Stimulated activated CD4-positive, alpha-beta T cell treated with anti-CD3 and anti-CD28 coated beads, Interleukin-1b, Interleukin-23, amount 100 ng/mL, for 1 hour (primary cell): Measurements from ENCODE around the gene LIMS2.

ENCODE experiments used
- DNase-seq, 2 donors: peaks; one replicate each; pipeline ENCODE4 v3.0.0-alpha.2; 2020; ENCODE audit warnings: low read depth in 2 of 2

Gene LIMS2

DNA sequence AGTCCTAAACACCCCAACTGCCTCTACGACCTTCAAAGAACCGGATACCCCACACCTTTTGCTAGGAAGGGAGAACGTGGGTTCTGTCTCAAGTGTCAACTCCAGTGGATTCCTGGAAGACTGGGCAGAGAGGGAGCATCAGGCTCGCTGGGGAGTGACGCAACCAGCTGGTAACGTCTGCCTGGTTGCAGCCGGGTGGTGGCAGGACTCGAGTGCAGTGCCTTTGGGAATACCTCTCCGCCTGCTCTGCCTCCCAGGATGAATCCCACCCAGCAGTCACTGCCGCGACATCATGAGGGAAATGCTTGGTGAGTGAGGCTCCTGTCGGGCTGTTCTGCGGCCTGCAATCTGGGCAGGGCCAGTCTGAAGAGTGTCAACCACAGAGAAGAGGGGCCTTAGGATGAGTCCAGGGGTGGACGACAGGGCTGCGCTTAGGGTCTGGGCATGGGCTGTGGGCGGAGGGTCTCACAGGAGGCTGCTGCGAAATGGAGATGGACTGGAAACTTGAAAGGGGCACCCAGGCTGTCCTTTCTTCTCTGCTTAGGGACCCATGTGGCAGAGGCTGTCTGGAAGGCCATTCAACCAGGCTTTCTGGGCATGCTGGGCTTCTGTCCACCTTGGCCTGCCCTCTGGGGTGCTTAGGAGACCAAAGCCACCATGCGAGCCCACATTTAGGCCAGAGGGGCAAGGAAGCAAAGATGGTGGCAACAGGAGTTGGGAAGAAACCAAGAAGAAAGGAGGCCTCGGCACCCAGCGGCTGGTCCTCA lies 16.5 kb downstream of the LIMS2 start:
- DNase-seq = no peak

DNA sequence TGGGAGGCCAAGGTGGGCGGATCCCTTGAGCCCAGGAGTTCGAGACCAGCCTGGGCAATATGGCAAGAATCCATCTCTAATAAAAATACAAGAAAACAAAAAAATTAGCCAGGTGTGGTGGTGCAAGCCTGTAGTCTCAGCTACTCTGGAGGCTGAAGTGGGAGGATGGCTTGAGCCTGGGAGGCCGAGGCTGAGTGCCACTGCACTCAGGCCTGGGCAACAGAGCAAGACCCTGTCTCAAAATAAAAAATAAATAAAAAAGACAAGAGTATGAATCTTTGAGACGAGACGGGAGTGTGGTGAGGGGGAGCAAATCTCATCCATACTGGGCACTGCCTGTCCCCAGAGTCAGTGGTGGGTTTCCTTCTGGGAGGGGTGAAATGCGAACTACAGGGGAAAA lies 17.2 kb downstream of the LIMS2 start:
- DNase-seq = no peak

DNA sequence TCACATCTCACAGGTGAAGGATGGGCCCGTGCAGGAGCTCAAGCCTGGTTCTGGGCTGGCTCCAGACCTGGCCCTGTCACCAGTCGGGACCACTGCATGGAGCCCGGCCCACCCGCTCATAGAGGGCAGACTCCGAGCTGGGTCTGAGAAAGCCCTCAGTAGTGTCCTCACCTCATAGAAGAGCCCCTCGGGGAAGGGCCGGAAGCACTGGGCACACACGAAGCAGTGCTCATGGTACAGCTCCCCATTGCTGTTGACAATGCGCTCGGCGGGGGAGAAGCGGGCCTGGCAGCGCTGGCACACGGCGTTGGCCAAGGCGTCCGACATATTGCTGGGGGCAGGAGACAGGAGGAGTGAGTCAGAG lies 18.1 kb downstream of the LIMS2 start:
- DNase-seq = no peak

DNA sequence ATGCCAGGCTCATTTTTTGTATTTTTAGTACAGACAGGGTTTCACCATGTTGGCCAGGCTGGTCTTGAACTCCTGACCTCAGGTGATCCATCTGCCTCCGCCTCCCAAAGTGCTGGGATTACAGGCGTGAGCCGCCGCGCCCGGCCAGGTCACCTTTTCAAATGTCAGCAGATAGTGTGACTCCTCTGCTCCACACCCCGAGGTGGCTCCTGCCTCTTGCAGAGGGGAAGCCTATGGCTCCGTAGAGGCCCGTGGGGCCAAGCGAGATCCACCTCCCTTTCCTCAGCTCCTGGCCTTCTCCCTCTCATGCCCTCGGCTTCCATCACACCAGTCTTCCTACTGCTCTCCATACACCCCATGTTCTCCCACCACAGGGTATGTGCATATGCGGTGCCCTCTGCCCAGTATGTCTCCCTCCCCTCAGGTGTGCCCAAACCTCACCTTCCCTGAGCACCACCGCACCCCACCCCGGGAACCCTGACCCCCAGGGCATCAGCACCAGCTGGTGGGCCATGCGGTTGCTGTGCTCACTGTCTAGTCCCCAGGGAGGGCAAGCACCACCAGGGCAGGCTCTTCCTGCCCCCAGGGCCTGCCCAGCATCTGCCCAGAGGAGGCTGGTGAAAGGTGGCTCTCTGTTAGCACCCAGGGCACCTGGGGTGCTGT lies 18.6 kb downstream of the LIMS2 start:
- DNase-seq = no peak

DNA sequence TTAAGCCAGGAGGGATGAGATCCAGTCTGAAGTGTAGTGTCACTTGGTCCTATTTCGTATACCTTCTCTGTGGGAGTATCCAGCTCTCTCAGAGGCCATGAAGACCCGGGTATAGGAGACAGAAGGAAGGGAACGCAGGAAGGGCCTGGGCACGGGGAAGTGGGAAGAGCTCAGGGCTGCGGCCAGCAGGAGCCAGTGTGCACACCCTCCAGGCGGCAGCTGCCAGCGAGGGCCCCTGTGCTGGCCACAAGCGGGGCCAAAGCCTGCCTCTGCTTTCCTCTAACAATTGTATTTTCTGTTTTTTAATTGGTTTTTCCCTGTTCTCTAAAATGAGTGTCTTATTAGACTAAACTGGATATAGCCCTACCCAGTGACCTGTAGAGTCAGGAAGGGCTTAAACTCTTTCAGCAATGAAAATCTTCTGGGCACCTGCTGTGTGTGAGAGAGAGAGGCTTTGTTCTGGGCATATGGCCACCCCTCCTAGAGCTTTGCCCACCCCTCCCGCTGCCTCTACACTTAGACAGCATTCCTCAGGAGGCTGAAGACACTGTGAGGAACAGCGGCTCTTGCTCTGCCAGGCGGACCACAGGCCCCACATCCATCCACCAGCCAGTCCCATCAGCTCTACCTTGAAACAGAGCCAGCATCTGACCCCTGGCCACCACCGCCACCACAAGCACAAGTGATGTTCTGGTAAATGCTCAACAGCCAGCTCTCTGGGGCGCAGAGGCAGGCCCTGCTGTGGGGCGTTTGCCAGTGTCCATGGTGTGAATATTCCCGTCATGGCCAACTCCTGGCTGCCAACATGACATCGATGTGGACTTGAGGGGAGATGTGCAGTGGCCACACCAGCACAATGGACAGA lies 19.9 kb downstream of the LIMS2 start:
- DNase-seq = no peak

DNA sequence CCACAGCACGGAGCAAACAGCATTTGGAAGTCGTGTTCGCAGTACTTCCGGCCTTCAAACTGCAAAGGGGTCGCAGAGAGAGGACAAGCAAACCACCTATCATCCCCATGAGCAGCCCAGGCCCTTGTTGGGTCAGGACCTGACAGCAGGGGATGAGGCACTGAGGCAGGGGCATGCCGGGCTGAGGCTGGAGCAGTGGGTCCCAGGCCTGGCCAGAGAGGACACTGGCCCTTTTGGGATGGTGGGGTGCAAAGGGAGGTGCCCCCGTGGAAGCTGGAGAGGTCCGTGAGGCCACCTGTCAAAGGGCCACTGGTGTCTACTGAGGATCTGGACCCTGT lies 20.5 kb downstream of the LIMS2 start:
- DNase-seq = no peak

DNA sequence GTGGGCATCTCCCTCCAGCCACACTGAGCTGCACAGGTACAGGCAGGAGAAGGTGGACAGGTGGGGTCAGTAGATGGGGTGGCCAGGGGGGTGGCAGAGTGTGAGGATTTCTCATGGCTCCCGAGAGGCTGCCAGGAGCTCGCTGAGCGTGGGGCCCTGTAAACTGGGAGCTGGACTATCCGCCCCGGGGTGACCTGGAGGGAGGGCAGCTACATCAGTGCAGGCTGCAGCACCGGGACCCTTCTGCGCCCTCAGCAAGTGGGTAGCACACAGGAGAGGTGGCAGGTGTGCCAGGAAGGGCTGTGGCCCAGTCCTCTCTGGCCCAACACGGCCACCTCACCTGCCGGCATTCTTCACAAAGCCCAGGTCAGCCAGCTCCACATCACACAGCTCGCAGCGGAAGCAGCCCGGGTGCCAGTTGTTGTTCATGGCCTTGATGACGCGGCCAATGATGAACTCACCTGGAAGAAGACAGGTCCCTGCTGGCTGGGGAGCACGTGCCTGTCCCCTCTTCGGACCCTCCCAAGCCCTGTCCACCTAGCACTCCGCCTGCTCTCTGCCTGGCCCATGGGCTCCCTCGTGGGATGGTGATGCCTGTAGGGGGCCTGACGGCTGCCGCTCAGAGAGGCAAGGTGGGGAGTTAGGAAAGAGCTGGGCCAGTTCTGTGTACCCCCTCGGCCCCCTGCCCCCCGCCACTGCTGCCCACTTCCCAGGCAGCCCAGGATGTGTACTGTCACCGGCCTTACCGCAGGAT lies 21.1 kb downstream of the LIMS2 start:
- no peak for DNase-seq

DNA sequence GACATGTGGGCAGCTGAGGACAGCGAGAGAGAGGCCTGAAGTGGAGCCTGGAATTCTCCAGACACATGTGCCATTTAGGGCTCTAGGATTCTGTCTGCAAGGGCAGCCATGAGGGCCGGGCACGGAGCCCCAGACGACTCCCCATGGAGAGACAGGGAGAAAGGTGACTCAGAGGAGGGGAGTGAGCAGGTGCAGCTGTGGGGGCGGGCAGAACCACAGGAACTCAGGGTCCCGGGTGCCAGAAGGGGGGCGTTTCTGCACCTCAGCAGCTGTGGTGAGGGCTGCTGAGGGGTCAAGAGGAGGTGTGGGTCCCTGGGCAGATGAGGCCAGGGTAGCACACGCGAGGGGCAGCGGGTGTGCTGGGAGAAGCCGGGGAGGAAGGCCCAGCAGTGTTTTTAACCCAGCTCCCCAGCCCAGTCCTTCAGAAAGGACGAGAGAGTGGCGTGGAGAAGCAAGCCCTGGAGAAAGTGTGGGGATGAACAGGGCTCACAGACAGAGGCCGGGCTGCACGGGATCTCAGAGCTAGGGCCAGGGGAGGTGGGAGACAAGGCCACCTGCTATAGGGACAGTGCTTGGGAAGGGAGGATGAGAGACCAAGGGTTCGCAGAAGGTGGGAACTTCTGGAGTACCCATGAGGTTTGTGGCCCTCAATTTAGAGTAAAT lies 21.8 kb downstream of the LIMS2 start:
- DNase-seq = no peak

DNA sequence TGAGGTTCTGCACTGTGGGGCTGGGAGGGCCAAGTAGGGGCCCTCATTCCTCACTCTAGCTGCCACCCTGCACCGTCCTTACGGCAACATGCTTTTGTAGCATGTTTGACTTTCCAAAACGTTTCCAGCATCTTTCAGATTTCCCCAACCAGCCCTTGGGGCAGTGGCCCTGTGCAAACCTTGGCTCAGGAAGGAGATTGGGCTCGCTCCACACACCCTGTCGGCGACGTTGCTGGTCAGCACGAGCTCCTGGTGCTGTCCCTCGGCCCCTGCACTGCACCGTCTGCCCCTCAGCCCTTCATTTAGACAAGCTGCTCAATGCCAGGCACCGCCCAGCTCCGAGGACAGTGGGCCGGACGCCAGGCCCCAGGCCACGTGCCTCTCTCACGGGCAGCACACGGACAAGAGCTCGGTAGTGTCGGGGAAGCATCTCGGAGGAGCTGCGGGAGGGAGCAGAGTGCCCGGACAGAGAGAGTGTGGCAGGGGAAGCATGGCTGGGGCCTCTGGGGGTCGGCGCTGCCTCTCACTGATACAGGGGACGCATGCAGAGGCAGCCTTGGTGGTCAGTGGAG lies 22.5 kb downstream of the LIMS2 start:
- no peak for DNase-seq

DNA sequence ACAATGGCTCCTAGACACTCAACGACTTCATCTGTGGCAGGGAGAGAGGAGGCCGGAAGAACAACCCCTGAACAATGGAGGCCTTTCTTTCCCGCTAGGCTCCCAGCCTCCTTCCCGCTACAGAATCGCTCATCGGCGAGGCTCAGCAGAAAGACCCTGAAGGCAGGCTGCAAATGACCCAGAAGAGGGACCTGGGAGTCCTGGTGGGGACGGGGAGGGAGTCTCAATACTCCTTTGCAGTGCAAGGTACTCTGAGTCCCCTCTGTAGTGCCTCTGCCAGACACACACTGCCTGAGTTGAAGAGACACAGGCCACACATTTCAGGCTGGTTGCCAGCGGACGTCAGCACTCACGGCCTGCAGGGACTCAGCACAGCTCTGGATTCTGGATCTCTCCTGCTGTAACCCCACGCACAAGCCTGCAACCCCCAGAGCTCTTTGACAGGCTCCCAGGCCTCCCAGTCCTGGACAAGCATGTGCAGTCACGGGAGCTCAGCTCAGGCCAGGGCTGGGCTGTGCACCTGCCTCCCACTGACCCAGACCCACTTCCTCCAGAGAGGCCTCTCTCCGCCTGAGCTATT lies 23.3 kb downstream of the LIMS2 start:
- no peak for DNase-seq

DNA sequence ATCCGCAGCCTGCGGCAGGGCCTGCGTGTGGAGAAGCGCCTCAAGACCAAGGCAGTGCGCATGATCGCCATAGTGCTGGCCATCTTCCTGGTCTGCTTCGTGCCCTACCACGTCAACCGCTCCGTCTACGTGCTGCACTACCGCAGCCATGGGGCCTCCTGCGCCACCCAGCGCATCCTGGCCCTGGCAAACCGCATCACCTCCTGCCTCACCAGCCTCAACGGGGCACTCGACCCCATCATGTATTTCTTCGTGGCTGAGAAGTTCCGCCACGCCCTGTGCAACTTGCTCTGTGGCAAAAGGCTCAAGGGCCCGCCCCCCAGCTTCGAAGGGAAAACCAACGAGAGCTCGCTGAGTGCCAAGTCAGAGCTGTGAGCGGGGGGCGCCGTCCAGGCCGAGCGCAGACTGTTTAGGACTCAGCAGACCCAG lies 23.9 kb downstream of the LIMS2 start:
- DNase-seq = no peak

DNA sequence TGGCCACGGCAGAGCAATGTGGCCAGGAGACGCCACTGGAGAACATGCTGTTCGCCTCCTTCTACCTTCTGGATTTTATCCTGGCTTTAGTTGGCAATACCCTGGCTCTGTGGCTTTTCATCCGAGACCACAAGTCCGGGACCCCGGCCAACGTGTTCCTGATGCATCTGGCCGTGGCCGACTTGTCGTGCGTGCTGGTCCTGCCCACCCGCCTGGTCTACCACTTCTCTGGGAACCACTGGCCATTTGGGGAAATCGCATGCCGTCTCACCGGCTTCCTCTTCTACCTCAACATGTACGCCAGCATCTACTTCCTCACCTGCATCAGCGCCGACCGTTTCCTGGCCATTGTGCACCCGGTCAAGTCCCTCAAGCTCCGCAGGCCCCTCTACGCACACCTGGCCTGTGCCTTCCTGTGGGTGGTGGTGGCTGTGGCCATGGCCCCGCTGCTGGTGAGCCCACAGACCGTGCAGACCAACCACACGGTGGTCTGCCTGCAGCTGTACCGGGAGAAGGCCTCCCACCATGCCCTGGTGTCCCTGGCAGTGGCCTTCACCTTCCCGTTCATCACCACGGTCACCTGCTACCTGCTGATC lies 24.4 kb downstream of the LIMS2 start:
- DNase-seq = no peak

DNA sequence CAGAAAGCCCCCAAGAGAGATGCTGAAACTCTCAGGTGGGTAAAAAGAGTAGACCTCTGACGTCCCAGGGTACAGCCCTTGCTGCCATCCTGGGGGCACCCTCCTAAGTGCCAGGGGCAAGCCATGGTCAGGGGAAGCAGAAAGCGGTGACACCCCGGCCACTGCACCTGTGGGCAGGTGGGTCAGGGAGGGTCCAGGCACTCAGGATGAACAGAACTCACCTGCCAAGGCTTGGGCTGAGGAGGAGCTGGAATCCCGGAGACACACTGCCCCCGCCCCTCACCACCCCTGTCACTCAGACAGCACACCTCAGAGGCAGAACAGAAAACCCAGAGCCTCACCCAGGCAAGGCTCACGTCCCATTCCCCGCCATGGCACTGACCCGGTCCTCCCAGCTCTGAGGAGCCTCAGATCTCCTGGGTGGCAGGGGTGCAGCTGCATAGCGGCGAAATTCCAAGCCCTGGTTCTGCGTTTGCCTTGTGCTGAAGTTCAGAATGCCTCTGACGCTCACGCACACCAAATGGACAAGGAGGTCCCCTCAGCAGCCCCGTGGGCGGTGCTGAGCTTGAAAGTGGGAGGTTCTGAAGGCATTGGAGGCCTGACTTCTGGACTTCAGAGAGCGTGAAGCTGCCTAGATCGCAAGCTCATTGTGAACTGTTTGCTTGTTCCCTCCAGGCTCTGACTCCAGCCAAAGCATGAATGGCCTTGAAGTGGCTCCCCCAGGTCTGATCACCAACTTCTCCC lies 25.1 kb downstream of the LIMS2 start:
- DNase-seq = no peak

DNA sequence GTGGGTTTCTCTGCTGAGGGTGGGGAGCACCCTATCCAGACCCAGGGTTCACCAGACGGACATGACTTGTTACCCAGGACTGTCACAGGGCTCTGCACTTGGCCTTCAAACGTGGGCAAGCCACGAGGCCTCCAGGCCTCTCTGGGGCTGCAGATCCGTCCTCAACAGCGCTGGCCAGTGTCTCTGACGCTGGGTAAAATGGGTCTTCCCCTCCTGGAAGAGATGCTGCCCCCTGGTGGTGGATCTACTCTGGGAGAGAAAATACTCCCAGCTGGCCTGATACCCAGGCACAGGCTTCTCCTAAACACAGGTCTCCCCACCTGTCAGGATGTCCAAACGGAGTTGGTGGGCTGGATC lies 25.7 kb downstream of the LIMS2 start:
- DNase-seq = peak; percentile 71 to 78

DNA sequence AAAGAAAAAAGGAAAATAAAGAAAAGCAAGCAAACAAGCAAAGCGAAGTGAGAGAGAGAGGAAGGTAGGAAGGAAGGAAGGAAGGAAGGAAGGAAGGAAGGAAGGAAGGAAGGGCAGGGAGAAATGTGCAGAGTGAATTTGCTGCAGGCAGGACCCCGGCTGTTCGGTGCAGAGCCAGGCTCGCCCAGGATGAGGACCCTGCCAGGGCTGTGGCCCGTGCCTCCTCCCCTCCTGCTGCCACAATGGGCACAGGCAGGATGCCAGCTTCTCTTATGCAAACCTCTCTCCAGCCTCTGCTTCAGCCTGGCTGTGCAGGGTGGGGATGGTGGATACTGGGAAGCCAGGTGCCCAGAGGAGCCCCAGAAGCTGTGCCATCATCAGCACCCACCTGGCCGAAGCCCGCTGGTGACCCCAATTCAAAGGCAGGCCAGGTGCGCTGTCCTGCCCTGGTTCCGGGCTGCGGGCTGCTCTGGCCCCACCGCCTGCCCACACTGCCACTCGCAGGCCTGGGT lies 26.2 kb downstream of the LIMS2 start:
- DNase-seq = no peak

DNA sequence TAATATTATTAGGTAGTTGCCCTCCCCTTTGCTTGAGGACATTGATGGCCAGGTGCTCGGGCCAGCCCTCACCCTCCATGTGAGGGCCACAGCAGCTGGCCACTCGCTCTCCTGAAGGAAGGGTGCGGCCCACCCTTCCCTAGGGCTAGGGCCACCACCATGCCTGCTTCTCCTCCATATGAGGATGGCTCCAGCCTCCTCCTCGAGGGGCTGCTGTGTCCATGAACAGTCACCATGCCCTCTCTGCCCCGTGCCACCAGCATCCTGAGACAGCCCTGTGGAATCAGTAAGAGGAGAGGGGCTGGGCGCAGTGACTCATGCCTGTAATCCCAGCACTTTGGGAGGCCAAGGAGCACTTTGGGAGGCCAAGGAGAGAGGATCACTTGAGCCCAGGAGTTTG lies 27.0 kb downstream of the LIMS2 start:
- DNase-seq = no peak

DNA sequence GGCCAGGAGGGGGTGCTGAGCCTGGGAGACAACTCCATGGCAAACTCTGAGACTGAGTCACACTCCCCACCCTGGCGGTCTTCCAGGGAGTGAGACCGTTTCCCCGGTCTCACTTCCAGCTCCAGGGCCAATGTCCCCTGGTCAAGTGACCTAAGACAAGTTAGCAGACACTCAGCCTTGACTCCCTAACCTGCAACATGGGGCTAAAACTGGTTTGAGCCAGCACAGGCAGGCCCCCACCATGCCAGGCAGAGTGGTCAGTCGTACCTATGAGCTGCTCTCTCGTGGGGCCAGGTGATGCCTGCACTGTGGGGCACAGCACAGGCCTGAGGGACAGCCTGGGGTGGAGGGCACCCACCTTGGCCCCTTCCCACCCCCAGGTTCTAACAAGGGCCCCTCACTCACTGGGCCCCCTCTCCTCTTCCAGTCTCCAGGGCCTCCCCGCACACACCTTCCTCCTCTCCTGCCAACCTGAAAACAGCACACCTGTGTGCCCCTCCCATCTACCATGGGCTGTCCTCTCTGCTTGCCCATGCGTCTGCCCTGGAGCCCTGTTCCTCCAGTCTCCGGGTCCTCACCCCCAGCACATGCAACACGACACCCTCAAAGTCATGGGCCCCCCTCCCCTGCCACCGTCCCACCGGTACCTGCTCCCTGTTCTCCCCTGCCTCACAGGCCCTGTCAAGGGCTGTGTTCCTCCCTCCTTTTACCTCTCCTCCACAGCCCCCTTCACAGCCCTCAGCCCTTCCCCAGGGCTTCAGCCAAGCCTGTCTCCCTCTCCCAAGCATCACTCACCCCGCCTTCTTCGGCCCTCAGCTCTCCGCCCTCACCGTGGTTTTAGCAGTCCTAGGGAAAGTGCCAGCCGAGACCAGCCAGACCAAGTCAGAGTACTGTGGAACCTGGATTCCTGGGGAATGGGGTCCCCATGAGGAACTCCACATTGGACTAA lies 27.8 kb downstream of the LIMS2 start:
- no peak for DNase-seq

DNA sequence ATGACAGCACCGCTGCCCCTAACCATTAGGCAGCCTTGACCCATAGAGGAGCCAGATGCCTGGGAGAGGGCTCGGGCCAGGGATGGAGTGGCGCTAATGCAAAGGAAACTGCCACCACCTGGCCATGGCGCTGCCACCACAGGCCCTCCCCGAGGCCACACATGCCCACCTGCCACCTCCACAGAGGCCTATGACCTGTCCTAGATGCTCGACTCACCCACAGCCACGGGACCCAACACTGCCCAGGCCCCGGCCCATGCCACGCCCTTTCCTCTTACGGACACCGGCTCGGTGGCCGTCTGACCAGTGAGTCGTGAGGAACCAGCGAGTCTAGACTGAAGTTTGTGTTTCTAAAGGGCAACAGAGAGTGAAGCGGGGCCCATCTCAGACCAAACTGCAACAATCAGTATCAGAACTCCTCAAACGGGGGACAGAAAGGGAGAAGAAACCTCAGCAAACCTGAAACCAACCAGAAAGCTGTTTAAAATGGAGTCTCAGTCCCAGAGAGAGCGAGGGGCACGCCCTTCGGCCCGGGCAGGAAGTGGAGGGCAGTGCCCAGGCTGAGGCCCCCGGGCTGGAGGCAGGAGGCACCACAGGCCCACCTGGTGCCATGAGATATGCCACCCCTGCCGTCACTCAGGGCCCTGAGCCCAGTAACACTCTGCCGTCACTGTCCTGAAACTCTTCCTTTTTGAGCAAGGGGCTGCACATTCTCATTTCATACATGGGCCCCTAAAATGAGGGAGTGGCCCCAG lies 28.7 kb downstream of the LIMS2 start:
- no peak for DNase-seq
